ENCODE results near the gene CUL7. TPM values are rescaled to one million over a fixed set of nuclear protein-coding genes. Genes with fewer than 3 reads are reported as not detected.

Gene CUL7
- total and polyA plus RNA-seq, 9 of the 15 experiments (the other 6 are each of a cell fraction or from before 2014, with no cell fraction given) = 0.44 to 20.1 (median 8.6) TPM

GRCh38 chr6:43059168-43060033, 5.8 kb upstream of the CUL7 start, which contains the start of the genes KLC4 and MRPL2 (continued):
- TF ChIP-seq KLF13 (tag; IDR thresholded peaks at IDR 0.05; ENCODE audit: borderline replicate concordance, low read depth) (0 out of 2 replicates have a peak, but pooled peaks have one; percentile 8), USF2 (CRISPR knock-in tag; IDR thresholded peaks at IDR 0.05) (peak; percentile 68), TFE3 (CRISPR knock-in tag; IDR thresholded peaks at IDR 0.05) (peak; percentile 29; the same call in 1 of the 2 replicates), SRSF1 (IDR thresholded peaks at IDR 0.05; ENCODE audit: low read depth, low read length) (no peak), SAFB (IDR thresholded peaks at IDR 0.05; ENCODE audit: borderline replicate concordance, low read depth, low read length) (no peak), ZNF146 (CRISPR knock-in tag; IDR thresholded peaks at IDR 0.05; ENCODE audit: unreplicated experiment) (no peak), KDM1A (IDR thresholded peaks at IDR 0.05) (no peak), MAFF (IDR thresholded peaks at IDR 0.05; ENCODE audit: low read length) (no peak), ZNF408 (CRISPR knock-in tag; IDR thresholded peaks at IDR 0.05; ENCODE audit: low read depth) (no peak), ZNF224 (CRISPR knock-in tag; IDR thresholded peaks at IDR 0.05) (peak; percentile 52; the same call in 1 of the 2 replicates), CBFA2T3 (IDR thresholded peaks at IDR 0.05) (no peak), NR1H2 (CRISPR knock-in tag; IDR thresholded peaks at IDR 0.05) (no peak; the same call in 1 of the 2 replicates), TAF15 (IDR thresholded peaks at IDR 0.05; ENCODE audit: low read depth, low read length) (no peak), CEBPB (tag; IDR thresholded peaks at IDR 0.05) (no peak), ARNT (IDR thresholded peaks at IDR 0.05) (no peak), ZNF77 (CRISPR knock-in tag; IDR thresholded peaks at IDR 0.05) (no peak), MECOM (CRISPR knock-in tag; IDR thresholded peaks at IDR 0.05) (no peak), ZNF12 (CRISPR knock-in tag; IDR thresholded peaks at IDR 0.05) (no peak), ZNF699 (CRISPR knock-in tag; IDR thresholded peaks at IDR 0.05; ENCODE audit: insufficient replicate concordance) (no peak), ZNF212 (CRISPR knock-in tag; IDR thresholded peaks at IDR 0.05) (no peak), GATAD2B (IDR thresholded peaks at IDR 0.05; ENCODE audit: borderline replicate concordance) (no peak), CC2D1A (IDR thresholded peaks at IDR 0.05) (no peak), HSF4 (CRISPR knock-in tag; IDR thresholded peaks at IDR 0.05; ENCODE audit: borderline replicate concordance) (no peak), E2F5 (CRISPR knock-in tag; IDR thresholded peaks at IDR 0.05) (no peak), ZNF347 (CRISPR knock-in tag; IDR thresholded peaks at IDR 0.05; ENCODE audit: low read depth) (no peak), CSDE1 (IDR thresholded peaks at IDR 0.05) (no peak; a peak in 1 of 4 replicates)
